ENCODE data around the gene HNRNPL.

DNA sequence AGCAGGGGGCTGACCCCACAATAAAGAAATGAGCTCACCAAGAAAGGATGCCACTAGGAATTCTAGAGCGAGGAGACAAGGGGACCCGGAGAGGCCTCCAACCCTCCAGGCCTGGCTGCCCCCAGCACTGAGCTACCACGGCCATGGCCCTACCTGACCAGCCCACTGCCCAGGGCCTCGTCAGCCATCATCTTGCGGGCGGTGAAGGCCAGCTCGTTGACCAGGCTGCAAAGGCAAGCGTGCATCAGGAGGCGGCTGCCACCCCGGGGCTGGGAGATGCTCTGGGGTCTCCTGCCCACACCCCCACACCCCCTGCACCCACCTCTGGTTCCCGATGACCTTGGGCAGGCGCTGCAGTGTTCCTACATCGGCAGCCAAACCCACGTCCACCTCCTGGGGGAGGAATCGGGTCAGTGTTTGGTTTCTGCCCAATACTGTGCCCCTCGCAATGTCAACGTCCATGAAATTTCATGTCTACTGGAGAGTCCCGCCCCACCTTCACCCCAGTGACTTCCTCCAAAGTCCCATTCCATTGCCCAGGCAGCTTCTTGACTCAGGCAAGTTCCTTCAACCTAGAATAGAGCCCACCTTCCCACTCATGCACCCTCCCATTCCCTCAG lies 33.5 kb downstream of the HNRNPL start:
- TF ChIP-seq, protein P1, sequence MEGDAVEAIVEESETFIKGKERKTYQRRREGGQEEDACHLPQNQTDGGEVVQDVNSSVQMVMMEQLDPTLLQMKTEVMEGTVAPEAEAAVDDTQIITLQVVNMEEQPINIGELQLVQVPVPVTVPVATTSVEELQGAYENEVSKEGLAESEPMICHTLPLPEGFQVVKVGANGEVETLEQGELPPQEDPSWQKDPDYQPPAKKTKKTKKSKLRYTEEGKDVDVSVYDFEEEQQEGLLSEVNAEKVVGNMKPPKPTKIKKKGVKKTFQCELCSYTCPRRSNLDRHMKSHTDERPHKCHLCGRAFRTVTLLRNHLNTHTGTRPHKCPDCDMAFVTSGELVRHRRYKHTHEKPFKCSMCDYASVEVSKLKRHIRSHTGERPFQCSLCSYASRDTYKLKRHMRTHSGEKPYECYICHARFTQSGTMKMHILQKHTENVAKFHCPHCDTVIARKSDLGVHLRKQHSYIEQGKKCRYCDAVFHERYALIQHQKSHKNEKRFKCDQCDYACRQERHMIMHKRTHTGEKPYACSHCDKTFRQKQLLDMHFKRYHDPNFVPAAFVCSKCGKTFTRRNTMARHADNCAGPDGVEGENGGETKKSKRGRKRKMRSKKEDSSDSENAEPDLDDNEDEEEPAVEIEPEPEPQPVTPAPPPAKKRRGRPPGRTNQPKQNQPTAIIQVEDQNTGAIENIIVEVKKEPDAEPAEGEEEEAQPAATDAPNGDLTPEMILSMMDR (IDR thresholded peaks at IDR 0.05): no peak
- TF ChIP-seq POLR2A (IDR thresholded peaks at IDR 0.05): no peak
- no peak for TF ChIP-seq EP300 (IDR thresholded peaks at IDR 0.05)
